Transverse colon (tissue), 4 donors: ENCODE results near the gene OXNAD1. TPM values are rescaled to one million over a fixed set of nuclear protein-coding genes. Genes with fewer than 3 reads are reported as not detected.

Experiments
- DNase-seq: peaks from one replicate; pipeline ENCODE4 v3.0.0-alpha.2; 2019
- H3K27ac ChIP-seq, 4 donors: fragments of 200-600 bp; sonication (generic); 2 replicates each; pipeline ENCODE4 v1.5.1; 2016 to 2018; ENCODE audit warnings: inconsistent platforms in 4 of 4
- H3K27me3 ChIP-seq: fragments of 200-600 bp; sonication (generic); 2 replicates; pipeline ENCODE4 v1.5.1; 2017; ENCODE audit warnings: inconsistent platforms
- H3K36me3 ChIP-seq, 4 donors: fragments of 200-600 bp; sonication (generic); 2 replicates each; pipeline ENCODE4 v1.5.1; 2017 to 2019; ENCODE audit warnings: inconsistent platforms in 4 of 4
- H3K4me1 ChIP-seq, 4 donors: fragments of 200-600 bp; sonication (generic); 2 replicates each; pipeline ENCODE4 v1.5.1; 2017 to 2020; ENCODE audit warnings: inconsistent platforms in 4 of 4
- H3K4me3 ChIP-seq, 4 donors: fragments of 200-600 bp; sonication (generic); 1 replicate in 1 of 4; 2 replicates in 3 of 4; pipeline versions ENCODE4 v1.5.1 to v1.6.1; 2017 to 2019; ENCODE audit warnings: inconsistent platforms in 4 of 4
- H3K9me3 ChIP-seq, 2 donors: fragments of 200-600 bp; sonication (generic); 2 replicates each; pipeline ENCODE4 v1.5.1; 2017 to 2019; ENCODE audit warnings: inconsistent platforms in 2 of 2
- EP300 ChIP-seq: sonication (generic); formaldehyde crosslinking; IDR thresholded peaks from one replicate; pipeline ENCODE4 v1.6.1; 2017; ENCODE audit warnings: antibody characterized with exemption, low read depth
- POLR2A ChIP-seq: fragments of 450-650 bp; IDR thresholded peaks from one replicate; pipeline ENCODE4 v1.6.1; 2016; ENCODE audit warnings: antibody characterized with exemption, mild to moderate bottlenecking, moderate library complexity
- POLR2AphosphoS5 ChIP-seq, 3 donors: sonication (generic); formaldehyde crosslinking; IDR thresholded peaks; one replicate each; pipeline ENCODE4 v1.6.1; 2016; ENCODE audit warnings: antibody characterized with exemption in 3 of 3
- WGBS, 2 donors: methylation state at CpG; one replicate each; pipeline ENCODE4 v1.1.5; 2018; ENCODE audit warnings: low coverage in 1 of 2; 5-methylcytosine and 5-hydroxymethylcytosine counted together
- in situ Hi-C, 4 donors: fragments of 200-750 bp; cut with MboI; loops; one replicate each; pipeline versions ENCODE4 v1.15.0 to v1.15.1; 2017; ENCODE audit warnings: low sequenced_read_pairs in 3 of 4, low pct_ligation_motif_present in 1 of 4, low pct_unique_long_range_greater_than_20kb in 1 of 4
- intact Hi-C: fragments of 100-400 bp; cut with DNase I; formaldehyde crosslinking; loops from one replicate; pipeline ENCODE4 v1.15.1; 2023; ENCODE audit warnings: low total_unique reads
- total RNA-seq, 4 donors: library from RNA; depleted of rRNA; stranded (reverse); fragments of >200 nt; gene quantifications; one replicate each; pipeline ENCODE4 v1.1.0, GENCODE V29; 2016
- TF ChIP-seq, protein P1 (sequence below), 5 experiments: fragments of 200-600 bp in 3 of 5; fragments of 450-650 bp in 2 of 5; sonication (generic) in 3 of 5; IDR thresholded peaks; 1 replicate in 2 of 5; 2 replicates in 3 of 5; pipeline ENCODE4 v1.5.1; 2016 to 2017; ENCODE audit warnings: antibody characterized with exemption in 5 of 5, inconsistent platforms in 3 of 5, mild to moderate bottlenecking in 2 of 5, moderate library complexity in 1 of 5

Gene OXNAD1
- total RNA-seq, 4 donors from 2014 or later: 20.6 to 91.1 (median 40.0) TPM

DNA sequence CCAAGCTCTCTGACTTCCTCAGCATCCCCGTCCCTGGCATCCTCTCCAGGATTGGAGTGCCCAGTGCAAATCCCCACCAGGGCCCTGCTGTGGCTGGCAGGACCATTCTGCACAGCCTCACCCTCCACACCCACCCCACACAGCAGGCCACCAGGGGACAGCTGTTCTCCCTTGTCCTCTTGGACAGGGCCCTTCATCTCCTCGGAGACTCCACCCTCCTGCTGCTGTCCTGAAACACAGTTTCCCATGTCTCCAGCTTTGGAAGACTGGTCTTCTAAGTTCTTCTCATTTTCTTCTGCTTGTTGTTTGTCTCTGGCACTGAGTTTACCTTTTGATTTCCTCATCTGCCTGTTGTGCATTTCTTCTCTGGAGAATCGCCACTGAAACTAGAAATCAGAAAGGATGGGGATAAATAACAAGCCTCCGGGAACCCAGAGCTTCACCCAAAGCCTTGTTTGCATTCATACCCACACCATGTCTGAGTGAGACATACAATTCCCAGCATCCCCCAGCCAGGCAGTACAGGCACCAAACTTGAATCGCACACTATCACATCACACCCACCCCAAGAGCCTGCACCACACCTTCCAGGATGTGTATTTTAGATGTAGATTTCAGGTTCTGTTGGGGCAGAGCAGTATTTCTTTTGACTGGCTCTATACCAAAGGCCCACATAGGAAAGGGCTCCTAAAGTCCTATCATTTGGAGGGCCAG is 52.0 kb downstream of the OXNAD1 start:
- no peak for TF ChIP-seq EP300
- no peak for TF ChIP-seq POLR2A
- TF ChIP-seq POLR2AphosphoS5 (IDR thresholded peaks at IDR 0.05): no peak
- TF ChIP-seq, protein P1, sequence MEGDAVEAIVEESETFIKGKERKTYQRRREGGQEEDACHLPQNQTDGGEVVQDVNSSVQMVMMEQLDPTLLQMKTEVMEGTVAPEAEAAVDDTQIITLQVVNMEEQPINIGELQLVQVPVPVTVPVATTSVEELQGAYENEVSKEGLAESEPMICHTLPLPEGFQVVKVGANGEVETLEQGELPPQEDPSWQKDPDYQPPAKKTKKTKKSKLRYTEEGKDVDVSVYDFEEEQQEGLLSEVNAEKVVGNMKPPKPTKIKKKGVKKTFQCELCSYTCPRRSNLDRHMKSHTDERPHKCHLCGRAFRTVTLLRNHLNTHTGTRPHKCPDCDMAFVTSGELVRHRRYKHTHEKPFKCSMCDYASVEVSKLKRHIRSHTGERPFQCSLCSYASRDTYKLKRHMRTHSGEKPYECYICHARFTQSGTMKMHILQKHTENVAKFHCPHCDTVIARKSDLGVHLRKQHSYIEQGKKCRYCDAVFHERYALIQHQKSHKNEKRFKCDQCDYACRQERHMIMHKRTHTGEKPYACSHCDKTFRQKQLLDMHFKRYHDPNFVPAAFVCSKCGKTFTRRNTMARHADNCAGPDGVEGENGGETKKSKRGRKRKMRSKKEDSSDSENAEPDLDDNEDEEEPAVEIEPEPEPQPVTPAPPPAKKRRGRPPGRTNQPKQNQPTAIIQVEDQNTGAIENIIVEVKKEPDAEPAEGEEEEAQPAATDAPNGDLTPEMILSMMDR (IDR thresholded peaks at IDR 0.05): no peak
- Histone ChIP-seq H3K36me3 (peaks cover 0 to 10% (median 0%) of the 10 kb centered on the region in 4 donors), H3K9me3 (no peaks in the 10 kb centered on the region), H3K4me3 (no peak overlapping the region), H3K4me1 (peaks cover 0 to 10% (median 2%) of the 10 kb centered on the region in 4 donors), H3K27ac (peak overlapping the region in 1 of 4 donors; percentile 63), H3K27me3 (no peaks in the 10 kb centered on the region)
- in situ Hi-C loops: no loop called here
- intact Hi-C loops: no loop called here
- WGBS, 2 donors: 90 to 91% methylated on average over 4 to 5 of the region's 5 CpGs
- no peak for DNase-seq

DNA sequence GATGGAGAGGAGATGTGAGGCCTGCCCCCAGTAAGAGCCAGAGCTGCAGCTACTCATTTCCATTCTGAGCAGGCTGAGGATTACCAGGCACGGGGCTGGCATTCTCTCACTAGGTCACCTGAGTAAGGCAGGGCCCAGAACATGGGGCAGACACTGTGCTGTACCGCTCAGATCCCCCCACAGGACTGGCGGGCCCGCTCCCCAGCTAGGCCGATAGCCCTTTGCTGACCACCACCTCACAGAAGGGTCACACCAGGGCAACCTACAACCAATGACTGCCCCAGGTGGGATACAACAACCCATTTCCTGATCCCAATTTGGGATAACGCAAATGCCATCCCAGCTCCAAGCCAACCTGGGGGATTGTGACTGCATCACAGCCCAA is 52.5 kb downstream of the OXNAD1 start:
- Histone ChIP-seq H3K27me3 (no peaks in the 10 kb centered on the region), H3K4me3 (no peak overlapping the region), H3K27ac (peak overlapping the region in 2 of 4 donors; percentile 43 to 63), H3K4me1 (peaks cover 0 to 5% (median 2%) of the 10 kb centered on the region in 4 donors), H3K9me3 (no peaks in the 10 kb centered on the region), H3K36me3 (peaks cover 0 to 10% (median 0%) of the 10 kb centered on the region in 4 donors)
- no peak for TF ChIP-seq POLR2AphosphoS5 (IDR thresholded peaks at IDR 0.05)
- TF ChIP-seq EP300: no peak
- no peak for TF ChIP-seq POLR2A
- TF ChIP-seq, protein P1 (IDR thresholded peaks at IDR 0.05): no peak
- no peak for DNase-seq
- 95% methylated on average over 6 of the region's 6 CpGs; no CpG with 5 or more reads in 1 of the 2 donors for WGBS, 2 donors
- intact Hi-C loops: no loop called here
- in situ Hi-C loops: no loop called here

DNA sequence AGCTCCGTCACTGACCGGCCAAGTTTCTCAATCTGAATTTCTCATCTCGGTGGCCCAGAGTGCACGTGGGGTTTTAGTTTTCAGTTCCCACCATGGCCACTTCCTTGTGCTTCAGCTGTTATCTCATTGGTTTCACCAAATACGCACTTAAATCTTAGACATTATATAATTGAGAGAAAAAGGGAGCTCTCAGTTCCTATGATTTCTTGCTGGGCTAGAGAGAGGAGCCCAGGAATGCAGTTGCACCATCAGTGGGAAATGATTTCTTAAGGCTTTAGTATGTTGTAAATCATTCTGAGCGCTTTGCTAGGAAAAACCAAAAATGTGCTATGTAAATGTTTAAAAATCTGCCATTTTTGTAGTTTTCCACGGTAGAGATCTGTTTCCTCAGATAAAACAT is 53.2 kb downstream of the OXNAD1 start:
- Histone ChIP-seq H3K27me3 (no peaks in the 10 kb centered on the region), H3K4me3 (no peak overlapping the region), H3K27ac (peak overlapping the region; percentile 13 to 63 (median 40)), H3K36me3 (peaks cover 0 to 10% (median 0%) of the 10 kb centered on the region in 4 donors), H3K4me1 (peaks cover 0 to 5% (median 2%) of the 10 kb centered on the region in 4 donors), H3K9me3 (no peaks in the 10 kb centered on the region)
- in situ Hi-C loops (no loop called here), intact Hi-C loops (no loop called here)
- 64 to 74% methylated on average over 6 to 7 of the region's 7 CpGs for WGBS, 2 donors
- no peak for DNase-seq
- TF ChIP-seq POLR2AphosphoS5 (IDR thresholded peaks at IDR 0.05) (peak in 1 of 3 donors; percentile 52), EP300 (no peak)
- TF ChIP-seq, protein P1 (IDR thresholded peaks at IDR 0.05): no peak

DNA sequence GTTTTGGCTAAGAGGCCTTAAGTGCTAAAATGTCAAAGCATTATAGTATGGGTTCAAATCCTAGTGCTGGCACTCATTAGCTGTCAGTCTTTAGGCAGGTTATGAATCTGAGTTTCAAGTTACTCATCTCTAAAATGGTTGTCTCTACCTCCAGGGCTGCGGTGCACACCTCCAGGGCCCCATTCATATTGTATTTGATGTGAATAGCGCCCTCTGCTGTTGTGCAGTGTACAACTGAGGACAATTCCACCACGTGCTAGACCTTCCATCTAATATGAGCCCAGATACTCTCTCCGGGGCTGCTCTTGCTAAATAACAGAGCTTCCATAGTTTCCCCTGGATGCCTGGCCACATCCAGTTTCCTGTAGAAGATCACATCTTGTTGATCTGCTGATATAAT is 54.3 kb downstream of the OXNAD1 start:
- H3K27ac ChIP-seq: peak overlapping the region in 3 of 4 donors; percentile 36 to 63 (median 43)
- no peak overlapping the region for H3K4me3 ChIP-seq
- 69 to 83% methylated on average over 1 to 4 of the region's 4 CpGs for WGBS, 2 donors
- peaks cover 0 to 5% (median 2%) of the 10 kb centered on the region in 4 donors for H3K4me1 ChIP-seq
- intact Hi-C loops: no loop called here
- H3K9me3 ChIP-seq: no peaks in the 10 kb centered on the region
- DNase-seq: no peak
- H3K27me3 ChIP-seq: no peaks in the 10 kb centered on the region
- in situ Hi-C loops: no loop called here
- peaks cover 0 to 10% (median 0%) of the 10 kb centered on the region in 4 donors for H3K36me3 ChIP-seq
- TF ChIP-seq POLR2A (no peak), EP300 (no peak), POLR2AphosphoS5 (IDR thresholded peaks at IDR 0.05) (no peak)
- TF ChIP-seq, protein P1 (IDR thresholded peaks at IDR 0.05): peak in 3 of 5 experiments; percentile 13 to 19 (median 17)
